HL-60 (cell line): Measurements from ENCODE around the gene TMEM233.
"Not testable (repeated sequence)": the region's sequence is repeated elsewhere in the genome, so short reads cannot be mapped to it uniquely, and the experiment has no call there.

Experiments
- DNase-seq, 2 experiments: peaks; one replicate each; pipeline ENCODE4 v3.0.0-alpha.2; 2010 to 2020; ENCODE audit warnings: low read depth in 1 of 2, low spot score in 1 of 2
- H3K27ac ChIP-seq: fragments of 250-450 bp; sonication (Bioruptor Pico); replicated peaks from 2 replicates; pipeline ENCODE4 v1.5.1; 2020; ENCODE audit warnings: mild to moderate bottlenecking, moderate library complexity
- H3K27me3 ChIP-seq: fragments of 250-450 bp; sonication (Bioruptor Pico); 2 replicates; pipeline ENCODE4 v1.5.1; 2021; ENCODE audit warnings: mild to moderate bottlenecking, moderate library complexity; ENCODE audit not compliant: insufficient read depth, poor library complexity, severe bottlenecking
- H3K4me3 ChIP-seq: replicated peaks from 2 replicates; pipeline ENCODE4 v1.5.1; 2011; ENCODE audit warnings: mild to moderate bottlenecking, control low read depth, low read length; ENCODE audit not compliant: insufficient read depth
- GABPA ChIP-seq: IDR thresholded peaks from 2 replicates; pipeline ENCODE4 v1.6.1; 2012; ENCODE audit warnings: low read depth
- POLR2AphosphoS5 ChIP-seq: IDR thresholded peaks from 2 replicates; pipeline ENCODE4 v1.6.1; 2012; ENCODE audit warnings: low read depth
- SPI1 ChIP-seq: IDR thresholded peaks from 2 replicates; pipeline ENCODE4 v1.6.1; 2012; ENCODE audit warnings: low read depth, mild to moderate bottlenecking, borderline replicate concordance
- TF ChIP-seq, protein P1 (sequence below): IDR thresholded peaks from one replicate; pipeline ENCODE4 v1.5.1; 2011; ENCODE audit warnings: low read length, control low read depth, inconsistent platforms; ENCODE audit not compliant: insufficient read depth
- TF ChIP-seq, protein P2 (sequence below): IDR thresholded peaks from 2 replicates; pipeline ENCODE4 v1.6.1; 2012; ENCODE audit warnings: low read depth; ENCODE audit not compliant: insufficient replicate concordance

The TMEM233 gene

GRCh38 chr12:119615518-119616475 lies 22.2 kb downstream of the TMEM233 start:
- Histone ChIP-seq H3K4me3 (no peak overlapping the region), H3K27me3 (no peaks in the 10 kb centered on the region), H3K27ac (no peak overlapping the region)
- no peak for TF ChIP-seq GABPA
- TF ChIP-seq POLR2AphosphoS5: no peak
- TF ChIP-seq, protein P1, sequence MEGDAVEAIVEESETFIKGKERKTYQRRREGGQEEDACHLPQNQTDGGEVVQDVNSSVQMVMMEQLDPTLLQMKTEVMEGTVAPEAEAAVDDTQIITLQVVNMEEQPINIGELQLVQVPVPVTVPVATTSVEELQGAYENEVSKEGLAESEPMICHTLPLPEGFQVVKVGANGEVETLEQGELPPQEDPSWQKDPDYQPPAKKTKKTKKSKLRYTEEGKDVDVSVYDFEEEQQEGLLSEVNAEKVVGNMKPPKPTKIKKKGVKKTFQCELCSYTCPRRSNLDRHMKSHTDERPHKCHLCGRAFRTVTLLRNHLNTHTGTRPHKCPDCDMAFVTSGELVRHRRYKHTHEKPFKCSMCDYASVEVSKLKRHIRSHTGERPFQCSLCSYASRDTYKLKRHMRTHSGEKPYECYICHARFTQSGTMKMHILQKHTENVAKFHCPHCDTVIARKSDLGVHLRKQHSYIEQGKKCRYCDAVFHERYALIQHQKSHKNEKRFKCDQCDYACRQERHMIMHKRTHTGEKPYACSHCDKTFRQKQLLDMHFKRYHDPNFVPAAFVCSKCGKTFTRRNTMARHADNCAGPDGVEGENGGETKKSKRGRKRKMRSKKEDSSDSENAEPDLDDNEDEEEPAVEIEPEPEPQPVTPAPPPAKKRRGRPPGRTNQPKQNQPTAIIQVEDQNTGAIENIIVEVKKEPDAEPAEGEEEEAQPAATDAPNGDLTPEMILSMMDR: no peak
- TF ChIP-seq, protein P2, sequence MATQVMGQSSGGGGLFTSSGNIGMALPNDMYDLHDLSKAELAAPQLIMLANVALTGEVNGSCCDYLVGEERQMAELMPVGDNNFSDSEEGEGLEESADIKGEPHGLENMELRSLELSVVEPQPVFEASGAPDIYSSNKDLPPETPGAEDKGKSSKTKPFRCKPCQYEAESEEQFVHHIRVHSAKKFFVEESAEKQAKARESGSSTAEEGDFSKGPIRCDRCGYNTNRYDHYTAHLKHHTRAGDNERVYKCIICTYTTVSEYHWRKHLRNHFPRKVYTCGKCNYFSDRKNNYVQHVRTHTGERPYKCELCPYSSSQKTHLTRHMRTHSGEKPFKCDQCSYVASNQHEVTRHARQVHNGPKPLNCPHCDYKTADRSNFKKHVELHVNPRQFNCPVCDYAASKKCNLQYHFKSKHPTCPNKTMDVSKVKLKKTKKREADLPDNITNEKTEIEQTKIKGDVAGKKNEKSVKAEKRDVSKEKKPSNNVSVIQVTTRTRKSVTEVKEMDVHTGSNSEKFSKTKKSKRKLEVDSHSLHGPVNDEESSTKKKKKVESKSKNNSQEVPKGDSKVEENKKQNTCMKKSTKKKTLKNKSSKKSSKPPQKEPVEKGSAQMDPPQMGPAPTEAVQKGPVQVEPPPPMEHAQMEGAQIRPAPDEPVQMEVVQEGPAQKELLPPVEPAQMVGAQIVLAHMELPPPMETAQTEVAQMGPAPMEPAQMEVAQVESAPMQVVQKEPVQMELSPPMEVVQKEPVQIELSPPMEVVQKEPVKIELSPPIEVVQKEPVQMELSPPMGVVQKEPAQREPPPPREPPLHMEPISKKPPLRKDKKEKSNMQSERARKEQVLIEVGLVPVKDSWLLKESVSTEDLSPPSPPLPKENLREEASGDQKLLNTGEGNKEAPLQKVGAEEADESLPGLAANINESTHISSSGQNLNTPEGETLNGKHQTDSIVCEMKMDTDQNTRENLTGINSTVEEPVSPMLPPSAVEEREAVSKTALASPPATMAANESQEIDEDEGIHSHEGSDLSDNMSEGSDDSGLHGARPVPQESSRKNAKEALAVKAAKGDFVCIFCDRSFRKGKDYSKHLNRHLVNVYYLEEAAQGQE: no peak
- TF ChIP-seq SPI1: no peak
- DNase-seq: no peak

DNA sequence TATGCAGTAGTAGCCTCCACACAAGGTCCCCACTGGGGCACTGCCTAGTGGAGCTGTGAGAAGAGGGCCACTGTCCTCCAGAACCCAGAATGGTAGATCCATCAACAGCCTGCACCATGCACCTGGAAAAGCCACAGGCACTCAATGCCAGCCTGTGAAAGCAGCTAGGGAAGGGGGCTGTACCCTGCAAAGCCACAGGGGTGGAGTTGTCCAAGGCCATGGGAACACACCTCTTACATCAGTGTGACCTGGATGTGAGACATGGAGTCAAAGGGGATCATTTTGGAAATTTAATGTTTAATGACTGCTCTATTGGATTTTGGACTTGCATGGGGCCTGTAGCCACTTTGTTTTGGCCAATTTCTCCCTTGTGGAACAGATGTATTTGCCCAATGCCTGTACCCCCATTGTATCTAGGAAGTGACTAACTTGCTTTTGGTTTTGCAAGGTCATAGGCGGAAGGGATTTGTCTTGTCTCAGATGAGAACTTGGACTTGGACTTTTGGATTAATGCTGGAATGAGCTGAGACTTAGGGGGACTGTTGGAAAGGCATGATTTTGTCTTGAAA lies 24.8 kb downstream of the TMEM233 start:
- DNase-seq, H3K27ac ChIP-seq, H3K27me3 ChIP-seq, H3K4me3 ChIP-seq: not testable (repeated sequence)

DNA sequence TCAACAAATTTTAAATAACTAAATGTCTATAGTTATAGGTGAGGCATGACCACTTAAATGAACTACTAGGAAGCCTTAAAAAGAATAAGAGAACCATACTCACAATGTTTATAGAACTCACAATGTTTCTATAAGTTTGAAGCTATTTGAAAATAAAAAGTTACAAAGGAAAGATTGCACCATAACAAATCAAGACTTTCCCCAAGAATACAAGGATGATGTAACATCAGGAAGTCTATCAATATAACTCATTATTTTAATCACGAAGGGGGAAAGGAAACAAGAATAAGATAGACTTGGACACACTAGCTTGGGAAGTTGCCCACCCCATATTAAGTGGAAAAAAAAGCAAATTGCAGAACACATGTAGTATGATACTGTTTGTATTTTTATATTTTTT lies 26.9 kb downstream of the TMEM233 start:
- H3K27me3 ChIP-seq: no peaks in the 10 kb centered on the region
- H3K4me3 ChIP-seq: no peak overlapping the region
- TF ChIP-seq POLR2AphosphoS5 (no peak), SPI1 (no peak), GABPA (no peak)
- TF ChIP-seq, protein P1: no peak
- TF ChIP-seq, protein P2: no peak
- no peak for DNase-seq
- H3K27ac ChIP-seq: no peak overlapping the region

DNA sequence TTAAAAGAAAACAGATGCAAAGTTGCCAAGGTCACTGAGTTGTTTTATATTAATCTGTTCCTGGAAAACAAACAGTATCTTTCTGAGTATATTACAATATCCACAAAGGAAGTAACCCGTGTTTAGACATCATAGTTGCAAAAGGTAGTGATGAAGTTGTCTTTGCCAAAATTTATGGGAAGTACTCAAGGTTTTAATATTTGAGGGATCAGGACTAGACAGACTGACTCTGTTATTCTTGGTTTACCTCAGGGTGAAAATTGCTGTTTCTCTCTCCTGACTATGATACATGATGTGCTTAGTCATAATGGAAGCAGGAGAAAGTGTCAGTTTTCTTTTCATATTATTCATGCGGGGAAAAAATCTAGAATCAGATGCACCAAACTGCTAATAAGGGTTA lies 28.3 kb downstream of the TMEM233 start:
- Histone ChIP-seq H3K4me3 (no peak overlapping the region), H3K27ac (no peak overlapping the region), H3K27me3 (no peaks in the 10 kb centered on the region)
- no peak for DNase-seq
- TF ChIP-seq POLR2AphosphoS5 (no peak), GABPA (no peak), SPI1 (no peak)
- TF ChIP-seq, protein P1: no peak
- TF ChIP-seq, protein P2: no peak
